ENCODE results near the gene CREBBP. TPM values are rescaled to one million over a fixed set of nuclear protein-coding genes. Genes with fewer than 3 reads are reported as not detected.

The CREBBP gene
- total and polyA plus RNA-seq, 9 of the 15 experiments (the other 6 are each of a cell fraction or from before 2014, with no cell fraction given): 0.70 to 24.8 (median 5.6) TPM

DNA sequence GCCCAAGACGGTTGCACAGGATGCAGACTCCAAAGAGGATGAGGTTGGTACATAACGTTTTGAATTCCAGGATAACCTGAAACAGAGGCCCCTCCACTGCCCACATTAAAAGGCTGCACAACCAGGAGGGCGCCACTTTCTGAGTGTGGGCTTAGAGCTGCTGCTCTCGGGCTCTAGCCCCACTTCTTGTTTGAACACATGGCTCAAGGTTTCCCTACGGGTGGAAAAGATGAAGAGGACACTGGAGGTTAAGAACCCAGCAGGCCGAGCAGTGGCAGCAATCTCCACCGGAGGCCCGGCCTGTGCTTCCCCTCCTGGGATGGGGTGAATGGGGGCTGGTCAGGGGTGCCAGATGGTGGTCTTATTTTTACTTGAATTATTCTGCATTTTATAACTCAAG lies 155.2 kb downstream of the CREBBP start:
- intact Hi-C loops (cut with micrococcal nuclease): no loop called here

More for the DNA sequence above, 155.2 kb downstream of the CREBBP start:
- H3K27me3 ChIP-seq (ENCODE audit: control insufficient read depth in 2 of 2, insufficient read depth in 2 of 2, low read length in 2 of 2): no peaks in the 10 kb centered on the region
- H2AFZ ChIP-seq (ENCODE audit: low read depth, low read length): no peak overlapping the region
- no peaks in the 10 kb centered on the region for H3K9me3 ChIP-seq (replicated peaks; ENCODE audit: control insufficient read depth, insufficient read depth, low read depth, low read length)
- DNase-seq (ENCODE audit: extremely low read depth in 1 of 4, low spot score in 3 of 4) (no peak), FAIRE-seq (no peak), ATAC-seq (no peak)
- H3K36me3 ChIP-seq (ENCODE audit: control insufficient read depth, insufficient read depth, low read length): peaks cover 32% of the 10 kb centered on the region; the same call in 2 of the 3 replicates
- WGBS (ENCODE audit: insufficient coverage, low coverage, missing lambda C conversion rate): 58% methylated on average over 8 of the region's 8 CpGs
- in situ Hi-C loops (cut with MboI): no loop called here
- no peaks in the 10 kb centered on the region for H3K79me2 ChIP-seq (ENCODE audit: control insufficient read depth, insufficient read depth, low read length)
- H3K9ac ChIP-seq (ENCODE audit: insufficient read depth in 1 of 2, low read depth in 2 of 2, low read length in 2 of 2): no peak overlapping the region
- no peaks in the 10 kb centered on the region for H3K9me1 ChIP-seq (ENCODE audit: control insufficient read depth, insufficient read depth, low read length)
- TF ChIP-seq TBL1XR1 (IDR thresholded peaks at IDR 0.05; ENCODE audit: low read length in 2 of 2) (no peak), MECOM (CRISPR knock-in tag; IDR thresholded peaks at IDR 0.05) (no peak), ZBTB8A (IDR thresholded peaks at IDR 0.05; ENCODE audit: partially characterized antibody) (no peak), LCOR (CRISPR knock-in tag; IDR thresholded peaks at IDR 0.05) (no peak), TAF15 (IDR thresholded peaks at IDR 0.05; ENCODE audit: low read depth, low read length) (no peak), ZNF76 (CRISPR knock-in tag; IDR thresholded peaks at IDR 0.05; ENCODE audit: borderline replicate concordance) (no peak), MYNN (IDR thresholded peaks at IDR 0.05) (no peak), MYNN (CRISPR knock-in tag; IDR thresholded peaks at IDR 0.05) (no peak), TCF7 (IDR thresholded peaks at IDR 0.05; ENCODE audit: borderline replicate concordance) (no peak), KAT8 (IDR thresholded peaks at IDR 0.05; ENCODE audit: low read depth) (no peak), HDAC2 (IDR thresholded peaks at IDR 0.05) (no peak), ZSCAN32 (CRISPR knock-in tag; IDR thresholded peaks at IDR 0.05) (no peak), JUN (IDR thresholded peaks at IDR 0.05; ENCODE audit: borderline replicate concordance, low read depth, low read length) (no peak), JUN (CRISPR knock-in tag; IDR thresholded peaks at IDR 0.05; ENCODE audit: borderline replicate concordance) (no peak)
- TF ChIP-seq, protein P1, sequence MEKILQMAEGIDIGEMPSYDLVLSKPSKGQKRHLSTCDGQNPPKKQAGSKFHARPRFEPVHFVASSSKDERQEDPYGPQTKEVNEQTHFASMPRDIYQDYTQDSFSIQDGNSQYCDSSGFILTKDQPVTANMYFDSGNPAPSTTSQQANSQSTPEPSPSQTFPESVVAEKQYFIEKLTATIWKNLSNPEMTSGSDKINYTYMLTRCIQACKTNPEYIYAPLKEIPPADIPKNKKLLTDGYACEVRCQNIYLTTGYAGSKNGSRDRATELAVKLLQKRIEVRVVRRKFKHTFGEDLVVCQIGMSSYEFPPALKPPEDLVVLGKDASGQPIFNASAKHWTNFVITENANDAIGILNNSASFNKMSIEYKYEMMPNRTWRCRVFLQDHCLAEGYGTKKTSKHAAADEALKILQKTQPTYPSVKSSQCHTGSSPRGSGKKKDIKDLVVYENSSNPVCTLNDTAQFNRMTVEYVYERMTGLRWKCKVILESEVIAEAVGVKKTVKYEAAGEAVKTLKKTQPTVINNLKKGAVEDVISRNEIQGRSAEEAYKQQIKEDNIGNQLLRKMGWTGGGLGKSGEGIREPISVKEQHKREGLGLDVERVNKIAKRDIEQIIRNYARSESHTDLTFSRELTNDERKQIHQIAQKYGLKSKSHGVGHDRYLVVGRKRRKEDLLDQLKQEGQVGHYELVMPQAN (IDR thresholded peaks at IDR 0.05; ENCODE audit: borderline replicate concordance): no peak
- TF ChIP-seq, protein P2, sequence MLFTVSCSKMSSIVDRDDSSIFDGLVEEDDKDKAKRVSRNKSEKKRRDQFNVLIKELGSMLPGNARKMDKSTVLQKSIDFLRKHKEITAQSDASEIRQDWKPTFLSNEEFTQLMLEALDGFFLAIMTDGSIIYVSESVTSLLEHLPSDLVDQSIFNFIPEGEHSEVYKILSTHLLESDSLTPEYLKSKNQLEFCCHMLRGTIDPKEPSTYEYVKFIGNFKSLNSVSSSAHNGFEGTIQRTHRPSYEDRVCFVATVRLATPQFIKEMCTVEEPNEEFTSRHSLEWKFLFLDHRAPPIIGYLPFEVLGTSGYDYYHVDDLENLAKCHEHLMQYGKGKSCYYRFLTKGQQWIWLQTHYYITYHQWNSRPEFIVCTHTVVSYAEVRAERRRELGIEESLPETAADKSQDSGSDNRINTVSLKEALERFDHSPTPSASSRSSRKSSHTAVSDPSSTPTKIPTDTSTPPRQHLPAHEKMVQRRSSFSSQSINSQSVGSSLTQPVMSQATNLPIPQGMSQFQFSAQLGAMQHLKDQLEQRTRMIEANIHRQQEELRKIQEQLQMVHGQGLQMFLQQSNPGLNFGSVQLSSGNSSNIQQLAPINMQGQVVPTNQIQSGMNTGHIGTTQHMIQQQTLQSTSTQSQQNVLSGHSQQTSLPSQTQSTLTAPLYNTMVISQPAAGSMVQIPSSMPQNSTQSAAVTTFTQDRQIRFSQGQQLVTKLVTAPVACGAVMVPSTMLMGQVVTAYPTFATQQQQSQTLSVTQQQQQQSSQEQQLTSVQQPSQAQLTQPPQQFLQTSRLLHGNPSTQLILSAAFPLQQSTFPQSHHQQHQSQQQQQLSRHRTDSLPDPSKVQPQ (CRISPR knock-in tag; IDR thresholded peaks at IDR 0.05; ENCODE audit: borderline replicate concordance): no peak
- H4K20me1 ChIP-seq (replicated peaks; ENCODE audit: control insufficient read depth, insufficient read depth, low read length): no peaks in the 10 kb centered on the region; the same call in 1 of the 2 replicates
- ChIA-PET POLR2A (interaction anchor here (0.8 to 1.5 kb wide), 4 partner anchors 9 to 442 kb away, joined by 3 to 4 read pairs (median 3); partner anchors contain the start of gene ZNF263), CTCF (ENCODE audit: low intra/inter-chr PET ratio) (no interaction called here)
- H3K4me2 ChIP-seq (ENCODE audit: insufficient read depth, low read length): no peak overlapping the region
- H3K27ac ChIP-seq (ENCODE audit: extremely low read depth, low read depth, low read length): no peak overlapping the region
- peaks cover 0 to 11% of the 10 kb centered on the region in 2 experiments; a peak in 1 of 5 replicates for H3K4me1 ChIP-seq (replicated peaks in 1 of 2; ENCODE audit: control insufficient read depth in 2 of 2, insufficient read depth in 2 of 2, low read length in 2 of 2)
- no peak overlapping the region for H3K4me3 ChIP-seq
- no TSS peak for BruUV-seq (replicated peaks)

Measured in K562 (cell line).